DMS53 treated with DMSO at 0.1 percent for 48 hours (cell line): ENCODE measurements around the gene COMMD2.

Source experiments
- DNase-seq: peaks from one replicate; lab custom pipeline; 2025; ENCODE audit not compliant: unreplicated experiment; lab: John Stamatoyannopoulos, UW

The COMMD2 gene

GRCh38 chr3:149705416-149705815 lies 46.9 kb downstream of the COMMD2 start:
- no peak for DNase-seq

GRCh38 chr3:149703466-149703865 lies 48.8 kb downstream of the COMMD2 start:
- DNase-seq: no peak

- no peak for DNase-seq
Observed at GRCh38 chr3:149702691-149703441, 49.4 kb downstream of the COMMD2 start.

- DNase-seq: no peak
Observed at GRCh38 chr3:149701977-149702350, 50.3 kb downstream of the COMMD2 start.

- no peak for DNase-seq
Observed at GRCh38 chr3:149701206-149701976, 50.9 kb downstream of the COMMD2 start.
